HTR-8/SVneo (cell line): ENCODE data around the gene LILRB4.
"Not testable (repeated sequence)": the region's sequence is repeated elsewhere in the genome, so short reads cannot be mapped to it uniquely, and the experiment has no call there.

Experiments used
- DNase-seq: peaks from one replicate; pipeline ENCODE4 v3.0.0; 2011; ENCODE audit warnings: low spot score, mixed read lengths; ENCODE audit not compliant: insufficient read length
- FAIRE-seq: peaks from 2 replicates; lab custom pipeline; 2011; peaks lifted over from hg19 to GRCh38; lab: Jason Lieb, UNC

Gene LILRB4

DNA sequence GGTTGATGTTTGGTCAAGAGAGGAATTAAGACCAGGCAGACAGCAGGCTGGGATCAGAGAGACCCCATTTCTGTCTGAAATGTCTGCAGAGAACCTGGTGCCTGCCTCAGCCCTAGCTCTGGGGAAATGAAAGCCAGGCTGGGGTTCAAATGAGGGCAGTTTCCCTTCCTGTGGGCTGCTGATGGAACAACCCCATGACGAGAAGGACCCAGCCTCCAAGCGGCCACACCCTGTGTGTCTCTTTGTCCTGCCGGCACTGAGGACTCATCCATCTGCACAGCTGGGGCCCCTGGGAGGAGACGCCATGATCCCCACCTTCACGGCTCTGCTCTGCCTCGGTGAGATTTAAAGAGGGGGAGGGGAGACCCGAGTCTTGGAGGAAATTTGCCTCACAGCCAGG lies at the start of gene LILRB4:
Gene LILRB4 (plus strand): TSS at position 256 of the 400 bp plus-strand sequence. CDS start 49 bp downstream, at position 305.
- FAIRE-seq (no peak), DNase-seq (no peak)

DNA sequence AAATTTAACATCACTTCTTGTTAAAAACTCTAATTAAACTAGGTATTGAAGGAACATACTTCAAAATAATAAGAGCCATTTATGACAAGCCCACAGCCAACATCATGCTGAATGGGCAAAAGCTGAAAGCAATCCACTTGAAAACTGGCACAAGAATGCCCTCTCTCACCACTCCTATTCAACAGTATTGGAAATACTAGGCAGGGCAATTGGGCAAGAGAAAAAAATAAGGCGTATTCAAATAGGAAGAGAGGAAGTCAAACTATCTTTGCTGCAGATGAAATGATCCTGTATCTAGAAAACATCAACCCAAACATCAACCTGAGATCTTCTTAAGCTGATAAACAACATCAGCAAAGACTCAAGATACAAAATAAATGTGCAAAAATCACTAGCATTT lies 48.1 kb upstream of the LILRB4 start:
- no peak for DNase-seq
- FAIRE-seq, result no peak

DNA sequence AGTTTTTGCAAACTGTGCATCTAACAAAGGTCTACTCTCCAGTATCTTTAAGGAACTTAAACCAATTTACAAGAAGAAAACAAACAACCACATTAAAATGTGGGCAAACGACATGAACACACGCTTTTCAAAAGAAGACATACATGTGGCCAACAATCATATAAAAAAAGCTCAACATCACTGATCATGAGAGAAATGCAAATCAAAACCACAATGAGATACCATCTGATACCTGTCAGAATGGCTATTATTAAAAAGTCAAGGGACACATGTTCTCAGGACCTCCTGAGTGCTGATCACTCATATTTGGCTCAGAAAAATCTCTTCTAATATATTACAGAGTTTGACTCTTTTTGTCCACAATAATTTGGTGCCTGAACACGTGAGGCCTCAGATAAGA lies 46.7 kb upstream of the LILRB4 start:
- FAIRE-seq (no peak), DNase-seq (no peak)

DNA sequence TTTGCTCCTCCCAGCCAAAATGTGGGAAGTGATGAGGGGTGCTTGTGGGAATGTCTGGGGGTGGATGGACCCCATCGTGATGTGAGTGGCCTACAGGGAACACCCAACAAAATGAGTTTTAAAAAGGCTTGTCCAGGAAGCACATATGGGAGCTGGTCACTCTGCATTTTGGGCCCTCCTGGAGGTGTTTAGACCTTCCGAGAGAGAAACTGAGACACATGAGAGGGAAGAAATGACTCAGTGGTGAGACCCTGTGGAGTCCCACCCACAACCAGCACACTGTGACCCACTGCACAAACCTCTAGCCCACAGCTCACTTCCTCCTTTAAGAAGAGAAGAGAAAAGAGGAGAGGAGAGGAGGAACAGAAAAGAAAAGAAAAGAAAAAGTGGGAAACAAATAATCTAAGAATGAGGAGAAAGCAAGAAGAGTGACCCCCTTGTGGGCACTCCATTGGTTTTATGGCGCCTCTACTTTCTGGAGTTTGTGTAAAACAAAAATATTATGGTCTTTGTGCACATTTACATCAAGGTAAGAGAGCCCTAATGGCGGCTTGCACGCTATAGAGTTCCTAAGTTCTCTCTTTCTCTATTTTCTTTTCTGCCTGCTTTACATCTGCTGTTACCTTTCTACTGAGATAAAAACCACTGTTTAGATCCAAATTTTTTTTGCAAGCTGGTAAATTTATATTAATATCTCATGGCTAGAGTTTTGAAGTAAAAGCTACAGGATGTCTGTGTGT lies 45.8 kb upstream of the LILRB4 start:
- DNase-seq (no peak), FAIRE-seq (no peak)

DNA sequence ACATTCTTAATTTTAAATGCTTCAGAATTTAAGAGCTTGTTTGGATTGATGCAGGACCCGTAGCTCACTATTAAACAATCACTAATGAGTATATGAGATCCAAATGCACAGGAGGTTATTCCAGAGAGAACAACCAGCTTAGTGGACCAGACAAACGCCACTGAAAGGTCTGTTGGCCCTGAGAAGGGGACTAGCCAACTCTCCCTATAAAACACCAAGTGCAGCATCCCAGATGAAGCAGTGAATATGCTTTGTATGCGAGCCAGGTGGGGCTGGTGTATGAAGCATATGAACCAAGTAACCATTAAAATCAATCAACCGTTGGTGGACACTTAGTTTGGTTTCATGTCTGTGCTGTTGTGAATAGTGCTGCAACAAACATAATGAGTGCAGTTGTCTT lies 42.3 kb upstream of the LILRB4 start:
- DNase-seq (no peak), FAIRE-seq (no peak)

DNA sequence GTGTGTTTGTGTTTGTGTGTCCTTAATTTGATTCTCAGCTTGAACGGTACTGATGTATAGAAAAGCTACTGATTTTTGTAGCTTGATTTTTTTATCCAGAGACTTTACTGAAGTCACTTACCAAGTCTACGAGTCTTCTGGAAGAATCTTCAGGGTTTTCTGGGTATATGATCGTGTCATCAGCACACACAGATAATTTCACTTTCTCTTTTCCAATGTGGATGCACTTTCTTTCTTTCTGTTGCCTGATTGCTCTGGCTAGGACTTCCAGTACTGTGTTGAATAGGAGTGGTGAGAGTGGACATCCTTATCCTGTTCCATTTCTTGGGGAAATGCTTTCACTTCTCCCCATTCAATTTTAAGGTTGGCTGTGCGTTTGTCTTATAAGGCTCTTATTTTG lies 40.4 kb upstream of the LILRB4 start:
- no peak for FAIRE-seq
- no peak for DNase-seq

DNA sequence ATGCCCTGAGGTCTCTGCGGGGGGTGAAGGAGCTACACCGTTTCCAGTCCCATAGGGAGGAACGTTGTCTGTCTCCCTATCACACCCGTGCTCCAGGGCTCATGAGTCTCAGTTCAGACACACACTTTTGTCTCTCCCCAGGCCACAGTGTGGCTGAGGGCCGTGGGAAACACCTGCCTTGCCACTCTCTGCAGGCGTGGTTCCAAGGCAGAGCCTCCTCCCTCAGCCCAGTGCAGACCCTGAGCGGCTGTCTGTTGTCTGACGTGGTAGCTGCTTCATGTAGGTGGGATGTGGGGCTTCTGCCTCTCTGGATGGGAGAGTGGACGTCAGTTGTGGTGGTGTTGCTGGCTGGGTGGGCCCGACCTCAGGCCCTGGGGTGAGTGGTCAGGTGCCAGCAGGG lies 38.6 kb upstream of the LILRB4 start:
- DNase-seq, FAIRE-seq: not testable (repeated sequence)

DNA sequence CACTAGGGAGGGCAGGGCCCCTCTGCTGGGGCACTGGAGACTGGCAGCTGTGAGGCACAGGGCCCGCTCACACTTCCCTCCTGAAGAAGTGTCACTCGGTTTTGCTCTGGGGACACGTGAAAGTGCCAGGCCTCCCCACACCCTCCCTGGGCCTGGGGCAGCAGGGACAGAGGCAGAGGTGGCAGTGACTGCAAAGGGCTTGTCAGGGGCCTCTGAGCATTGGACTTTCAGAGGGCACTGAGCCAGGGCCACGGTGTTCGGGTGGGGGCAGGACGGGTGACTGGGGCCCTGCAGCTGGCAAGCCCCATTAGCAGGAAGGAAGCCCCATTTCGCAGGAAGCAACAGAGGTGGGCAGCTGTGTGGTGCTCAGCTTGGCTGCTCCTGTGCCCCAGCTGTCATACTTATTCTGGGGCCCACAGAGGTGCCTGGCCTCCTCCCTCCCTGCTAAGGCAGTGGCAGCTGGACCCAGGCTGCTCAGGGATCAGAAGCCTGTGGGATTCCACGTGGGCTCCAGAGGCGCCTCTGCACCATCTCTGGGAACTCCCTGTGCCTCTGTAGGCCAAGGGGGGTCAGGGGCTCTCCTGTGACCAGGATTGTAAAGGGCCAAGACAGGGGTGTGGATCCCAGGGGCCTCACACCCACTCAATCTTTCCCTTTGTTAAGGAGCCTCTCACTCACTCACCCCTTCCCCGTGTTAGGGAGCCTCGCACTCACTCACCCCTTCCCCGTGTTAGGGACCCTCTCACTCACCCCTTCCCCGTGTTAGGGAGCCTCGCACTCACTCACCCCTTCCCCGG lies 37.7 kb upstream of the LILRB4 start:
- FAIRE-seq, DNase-seq: not testable (repeated sequence)

DNA sequence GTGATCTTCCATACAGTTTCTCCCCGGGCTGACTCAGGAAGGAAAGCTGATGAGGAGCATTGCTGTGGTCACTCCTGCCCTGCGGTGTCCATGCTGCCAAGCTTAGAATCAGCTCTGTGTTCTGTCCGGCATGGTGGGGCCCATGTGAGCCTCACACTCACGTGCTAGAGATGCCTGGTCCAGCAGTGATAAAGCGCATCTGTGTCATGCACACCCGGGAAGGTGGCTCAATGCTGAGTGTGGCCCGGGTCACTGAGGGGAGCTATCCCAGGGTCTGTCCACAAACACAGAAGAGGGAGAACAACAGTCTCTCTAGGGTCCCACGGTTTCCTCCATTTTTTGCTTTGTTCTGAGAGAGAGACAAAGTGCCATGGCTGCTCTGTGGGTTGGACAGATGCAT lies 36.0 kb upstream of the LILRB4 start:
- FAIRE-seq (no peak), DNase-seq (no peak)

DNA sequence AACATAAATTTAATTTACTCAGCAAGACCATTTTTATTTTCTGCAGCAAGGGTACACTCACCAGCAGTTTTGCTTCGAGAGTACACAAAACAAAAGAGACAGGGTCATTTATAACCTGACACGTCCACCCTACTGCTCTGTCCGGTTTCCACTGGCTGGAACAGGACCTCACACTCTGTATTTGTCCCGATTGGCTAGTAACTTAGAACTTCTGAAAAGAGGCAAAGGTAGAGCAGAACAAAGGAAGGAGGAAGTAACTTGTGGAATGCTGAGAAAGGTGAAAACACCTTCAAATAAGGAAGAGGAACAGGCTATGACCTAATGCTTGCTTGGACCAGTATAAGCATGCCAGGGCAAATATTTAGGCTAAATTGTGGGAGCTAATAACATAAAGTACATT lies 34.9 kb upstream of the LILRB4 start:
- FAIRE-seq, result not testable (repeated sequence)

DNA sequence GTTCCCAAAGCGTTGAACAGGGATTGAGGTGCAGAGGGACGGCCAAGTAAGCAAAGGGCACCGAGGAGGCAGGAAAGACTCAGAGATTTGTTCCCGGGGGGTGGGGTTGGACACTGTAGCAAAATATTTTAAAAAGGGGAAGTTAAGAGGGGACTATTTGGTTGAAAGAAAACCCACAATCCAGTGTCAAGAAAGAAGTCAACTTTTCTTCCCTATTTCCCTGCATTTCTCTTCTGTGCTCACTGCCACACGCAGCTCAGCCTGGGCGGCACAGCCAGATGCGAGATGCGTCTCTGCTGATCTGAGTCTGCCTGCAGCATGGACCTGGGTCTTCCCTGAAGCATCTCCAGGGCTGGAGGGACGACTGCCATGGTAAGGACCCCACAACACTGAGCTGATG lies 32.5 kb upstream of the LILRB4 start, which contains the start of gene LILRB1:
Gene LILRB1 (plus strand): TSS at position 223 of the 400 bp plus-strand sequence. CDS start 590 bp downstream, outside the sequence.
- FAIRE-seq, DNase-seq: not testable (repeated sequence)

More for the DNA sequence above, 34.9 kb upstream of the LILRB4 start:
- not testable (repeated sequence) for DNase-seq

DNA sequence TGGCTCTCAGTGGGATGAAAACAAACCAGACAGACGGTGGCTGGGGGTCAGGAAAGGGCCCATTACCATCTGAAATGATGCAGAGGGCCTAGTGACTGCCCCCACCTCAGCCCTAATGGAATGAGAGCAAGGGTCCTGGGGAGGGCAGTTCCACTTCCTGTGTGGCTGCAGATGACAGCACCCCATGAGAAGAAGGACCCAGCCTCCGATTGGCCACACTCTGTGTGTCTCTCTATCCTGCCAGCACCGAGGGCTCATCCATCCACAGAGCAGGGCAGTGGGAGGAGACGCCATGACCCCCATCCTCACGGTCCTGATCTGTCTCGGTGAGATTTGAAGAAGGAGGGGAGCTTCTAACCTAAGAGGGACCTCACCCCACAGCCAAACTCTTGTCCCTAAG lies 32.0 kb upstream of the LILRB4 start:
- DNase-seq (no peak), FAIRE-seq (no peak)

DNA sequence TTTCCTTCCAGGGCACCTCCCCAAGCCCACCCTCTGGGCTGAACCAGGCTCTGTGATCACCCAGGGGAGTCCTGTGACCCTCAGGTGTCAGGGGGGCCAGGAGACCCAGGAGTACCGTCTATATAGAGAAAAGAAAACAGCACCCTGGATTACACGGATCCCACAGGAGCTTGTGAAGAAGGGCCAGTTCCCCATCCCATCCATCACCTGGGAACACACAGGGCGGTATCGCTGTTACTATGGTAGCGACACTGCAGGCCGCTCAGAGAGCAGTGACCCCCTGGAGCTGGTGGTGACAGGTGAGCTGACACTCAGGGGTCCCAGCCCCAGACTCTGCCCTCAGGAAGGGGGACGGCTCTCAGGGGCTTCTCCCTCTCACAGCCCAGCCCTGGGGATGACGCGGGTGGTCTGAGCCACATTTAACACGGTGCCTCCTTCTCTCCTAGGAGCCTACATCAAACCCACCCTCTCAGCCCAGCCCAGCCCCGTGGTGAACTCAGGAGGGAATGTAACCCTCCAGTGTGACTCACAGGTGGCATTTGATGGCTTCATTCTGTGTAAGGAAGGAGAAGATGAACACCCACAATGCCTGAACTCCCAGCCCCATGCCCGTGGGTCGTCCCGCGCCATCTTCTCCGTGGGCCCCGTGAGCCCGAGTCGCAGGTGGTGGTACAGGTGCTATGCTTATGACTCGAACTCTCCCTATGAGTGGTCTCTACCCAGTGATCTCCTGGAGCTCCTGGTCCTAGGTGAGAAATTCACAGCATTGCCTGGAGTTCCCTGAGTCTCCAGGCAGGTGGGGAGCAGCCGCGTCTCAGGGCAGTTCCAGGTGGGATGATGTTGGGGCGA lies 31.1 kb upstream of the LILRB4 start:
- FAIRE-seq, DNase-seq: not testable (repeated sequence)

DNA sequence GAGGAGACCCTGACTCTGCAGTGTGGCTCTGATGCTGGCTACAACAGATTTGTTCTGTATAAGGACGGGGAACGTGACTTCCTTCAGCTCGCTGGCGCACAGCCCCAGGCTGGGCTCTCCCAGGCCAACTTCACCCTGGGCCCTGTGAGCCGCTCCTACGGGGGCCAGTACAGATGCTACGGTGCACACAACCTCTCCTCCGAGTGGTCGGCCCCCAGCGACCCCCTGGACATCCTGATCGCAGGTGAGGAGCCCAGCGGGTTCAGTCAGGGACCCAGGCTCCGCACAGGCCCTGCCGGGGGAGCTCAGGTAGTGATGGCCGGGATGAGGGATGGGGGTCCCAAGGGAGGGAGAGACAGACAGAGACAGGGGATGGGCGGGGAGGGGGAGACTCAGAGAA lies 30.3 kb upstream of the LILRB4 start:
- not testable (repeated sequence) for DNase-seq

DNA sequence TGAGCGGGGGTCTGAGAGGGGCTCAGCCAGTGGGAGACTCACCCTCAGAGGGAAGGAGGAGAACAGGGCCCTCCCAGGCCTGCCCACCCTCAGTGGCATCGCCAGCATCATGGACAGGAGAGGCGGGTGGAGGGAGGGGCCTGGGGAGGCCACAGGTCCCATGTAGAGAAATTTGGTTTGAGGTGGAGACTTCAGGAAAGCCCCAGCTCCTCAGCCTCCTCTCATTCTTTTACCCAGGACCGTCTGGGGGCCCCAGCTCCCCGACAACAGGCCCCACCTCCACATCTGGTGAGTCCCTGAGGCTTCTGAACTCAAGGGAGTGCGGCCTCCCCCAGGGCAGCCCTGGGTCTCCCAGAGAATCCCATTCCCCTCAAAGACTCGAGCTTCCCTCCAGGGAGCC lies 29.4 kb upstream of the LILRB4 start:
- DNase-seq (no peak), FAIRE-seq (no peak)

More for the DNA sequence above, 30.3 kb upstream of the LILRB4 start:
- not testable (repeated sequence) for FAIRE-seq

DNA sequence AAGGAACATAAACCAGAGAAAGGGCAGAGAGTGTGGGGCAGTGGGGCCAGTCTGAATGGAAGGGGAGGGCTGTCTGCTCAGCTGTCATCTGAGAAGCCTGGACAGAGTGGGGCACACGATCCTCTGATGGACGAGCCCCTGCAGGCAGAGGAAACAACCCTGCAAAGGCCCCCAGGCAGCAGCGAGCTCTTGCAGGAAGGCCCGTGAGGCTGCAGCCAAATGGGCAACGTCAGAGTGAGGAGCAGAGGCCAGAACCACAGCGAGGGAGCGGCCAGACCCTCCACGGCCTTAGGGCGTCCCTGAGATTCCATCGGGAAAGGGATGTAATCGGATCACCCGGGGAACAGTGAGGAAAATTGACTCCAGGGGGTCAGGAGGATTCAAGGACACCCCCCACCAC lies 26.7 kb upstream of the LILRB4 start:
- not testable (repeated sequence) for FAIRE-seq, DNase-seq

DNA sequence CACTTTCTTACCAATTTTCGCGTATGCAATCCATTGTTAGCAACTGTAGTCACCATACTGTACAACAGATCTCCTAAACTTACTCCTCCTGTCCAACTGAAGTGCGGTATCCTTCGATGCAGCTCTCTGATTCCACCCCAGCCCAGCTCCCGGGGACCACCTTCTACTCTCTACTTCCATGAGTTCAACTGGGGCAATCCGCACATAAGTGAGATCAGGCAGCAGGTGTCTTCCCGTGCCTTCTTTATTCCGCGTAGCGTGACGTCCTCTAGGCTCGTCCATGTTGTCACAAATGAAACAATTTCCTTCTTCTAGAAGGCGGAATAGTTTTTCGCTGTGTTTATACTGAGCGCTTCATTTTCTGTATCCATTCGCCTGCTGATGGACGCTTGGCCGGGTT lies 24.1 kb upstream of the LILRB4 start:
- FAIRE-seq, result no peak
- no peak for DNase-seq

DNA sequence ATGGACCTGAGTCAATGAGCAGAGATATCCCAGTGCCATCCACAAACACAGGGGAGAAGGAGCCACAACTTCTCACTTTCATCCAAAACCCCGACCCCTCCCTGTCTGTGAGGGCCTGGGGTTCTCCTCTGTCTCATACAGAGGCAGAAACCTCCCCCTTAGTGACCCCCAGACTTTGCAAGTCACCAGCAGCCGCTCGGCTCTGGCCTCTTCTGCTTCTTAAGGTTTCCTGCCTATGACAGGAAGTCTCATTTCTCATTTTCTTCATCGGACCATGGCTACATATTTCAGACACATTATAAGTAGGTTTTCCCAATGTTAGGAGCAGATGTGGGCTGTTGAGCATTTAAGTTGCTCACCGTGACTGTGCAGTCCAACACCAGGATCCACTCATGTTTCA lies 19.8 kb upstream of the LILRB4 start:
- FAIRE-seq, DNase-seq: not testable (repeated sequence)

DNA sequence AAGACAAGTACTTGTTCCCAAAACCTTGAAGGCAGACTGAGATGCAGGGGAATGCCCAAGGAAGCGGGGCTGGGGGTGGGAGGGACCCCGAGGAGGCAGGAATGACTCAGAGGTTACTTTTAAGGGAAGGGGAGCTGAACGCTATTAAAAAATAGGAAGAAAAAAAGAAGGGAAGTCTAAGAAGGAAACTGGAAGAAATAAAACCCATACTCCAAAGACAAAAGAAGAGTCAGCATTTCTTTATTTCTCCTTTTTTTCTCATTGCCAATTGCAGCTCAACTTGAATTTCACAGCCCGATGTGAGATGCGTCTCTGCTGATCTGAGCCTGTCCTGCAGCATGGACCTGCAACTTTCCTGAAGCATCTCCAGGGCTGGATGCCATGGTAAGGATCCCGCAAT lies 19.2 kb upstream of the LILRB4 start:
- peak; percentile 86 for FAIRE-seq
- not testable (repeated sequence) for DNase-seq

DNA sequence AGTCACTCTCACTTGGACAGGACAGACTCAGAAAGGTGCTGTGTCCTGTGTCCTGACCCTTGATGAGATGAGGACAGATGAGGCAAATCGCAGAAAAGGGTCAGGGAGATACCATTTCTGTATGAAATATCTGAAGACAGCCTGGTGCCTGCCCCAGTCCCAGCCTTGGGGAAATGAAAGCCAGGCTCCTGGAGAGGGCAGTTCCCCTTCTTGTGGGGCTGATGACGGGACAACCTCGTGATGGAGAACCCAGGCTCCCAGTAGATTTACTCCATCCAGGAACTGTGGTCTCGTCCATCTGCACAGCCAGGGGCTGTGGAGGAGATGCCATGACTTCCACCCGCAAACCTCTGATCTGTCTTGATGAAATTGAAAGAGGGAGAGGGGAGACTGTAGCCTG lies 18.7 kb upstream of the LILRB4 start:
- FAIRE-seq (no peak), DNase-seq (no peak)
